SK-N-MC (cell line): Measurements from ENCODE around the gene TIAM1.

Source experiments
- EZH2 ChIP-seq: fragments of 200-600 bp; sonication (generic); IDR thresholded peaks from one replicate; pipeline ENCODE4 v1.6.1; 2017; ENCODE audit warnings: antibody characterized with exemption
- FOXP2 ChIP-seq: optimal IDR thresholded peaks from 2 replicates; pipeline ENCODE3; 2011; ENCODE audit warnings: mild to moderate bottlenecking, moderate library complexity; ENCODE audit not compliant: insufficient read depth; ENCODE audit errors: extremely low read length, control extremely low read depth
- POLR2AphosphoS5 ChIP-seq: IDR thresholded peaks from 2 replicates; pipeline ENCODE4 v1.6.1; 2012; ENCODE audit warnings: mild to moderate bottlenecking, low read depth, low read length, borderline replicate concordance

DNA sequence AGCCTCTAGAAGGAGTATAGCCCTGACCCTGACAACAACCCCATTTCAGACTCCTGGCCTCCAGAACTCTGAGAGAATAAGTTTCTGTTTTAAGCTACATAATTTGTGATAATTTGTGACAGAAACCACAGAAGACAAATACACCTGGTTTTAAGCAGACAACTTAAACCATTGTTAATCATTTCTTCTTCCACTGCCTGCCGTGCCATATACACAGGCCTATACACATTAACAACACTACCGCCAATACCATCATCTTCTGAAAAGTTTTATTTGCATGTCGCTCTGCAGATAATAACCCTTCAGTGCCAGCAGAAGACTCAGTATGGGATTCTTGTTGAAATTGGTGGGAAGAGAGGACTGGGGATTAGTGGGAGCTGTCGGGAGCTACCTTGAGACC is 265.8 kb downstream of the TIAM1 start:
- TF ChIP-seq EZH2 (no peak), POLR2AphosphoS5 (no peak), FOXP2 (no peak)
